Trophoblast cell (in vitro differentiated cells and primary cell): ENCODE data around the gene CDH1.

Source experiments
- DNase-seq, 2 donors: peaks; one replicate each; pipeline ENCODE4 v3.0.0-alpha.2; 2016
- H2AFZ ChIP-seq: 2 replicates; pipeline ENCODE4 v1.6.1; 2013; ENCODE audit warnings: low read length, moderate library complexity, mild to moderate bottlenecking; ENCODE audit not compliant: insufficient read depth, poor library complexity
- H2AK5ac ChIP-seq: 2 replicates; pipeline ENCODE4 v1.6.1; 2013; ENCODE audit warnings: mild to moderate bottlenecking, low read length
- H2BK120ac ChIP-seq: 2 replicates; pipeline ENCODE4 v1.6.1; 2013; ENCODE audit warnings: low read length, mild to moderate bottlenecking, moderate library complexity; ENCODE audit not compliant: insufficient read depth, poor library complexity
- H2BK12ac ChIP-seq: 2 replicates; pipeline ENCODE4 v1.6.1; 2013; ENCODE audit warnings: mild to moderate bottlenecking, low read length, moderate library complexity
- H2BK5ac ChIP-seq: 2 replicates; pipeline ENCODE4 v1.6.1; 2013; ENCODE audit warnings: low read length, low read depth, moderate library complexity, mild to moderate bottlenecking; ENCODE audit not compliant: poor library complexity
- H3K14ac ChIP-seq: 2 replicates; pipeline ENCODE4 v1.6.1; 2013; ENCODE audit warnings: mild to moderate bottlenecking, low read length
- H3K18ac ChIP-seq: 2 replicates; pipeline ENCODE4 v1.6.1; 2013; ENCODE audit warnings: mild to moderate bottlenecking, low read length
- H3K23ac ChIP-seq: 2 replicates; pipeline ENCODE4 v1.6.1; 2013; ENCODE audit warnings: low read length
- H3K27ac ChIP-seq: 2 replicates; pipeline ENCODE4 v1.5.1; 2013; ENCODE audit warnings: low read depth, mild to moderate bottlenecking, inconsistent platforms, low read length, moderate library complexity
- H3K27me3 ChIP-seq: 2 replicates; pipeline ENCODE4 v1.6.1; 2013; ENCODE audit warnings: inconsistent platforms, mild to moderate bottlenecking, low read length, moderate library complexity; ENCODE audit not compliant: insufficient read depth
- H3K36me3 ChIP-seq, 2 experiments: 1 replicate in 1 of 2; 2 replicates in 1 of 2; pipeline ENCODE4 v1.6.1; 2013; ENCODE audit warnings: low read length in 2 of 2, mild to moderate bottlenecking in 2 of 2, moderate library complexity in 1 of 2; ENCODE audit not compliant: insufficient read depth in 2 of 2, control insufficient read depth in 1 of 2
- H3K4ac ChIP-seq: 2 replicates; pipeline ENCODE4 v1.6.1; 2013; ENCODE audit warnings: low read depth, mild to moderate bottlenecking, low read length, moderate library complexity
- H3K4me1 ChIP-seq, 2 experiments: 1 replicate in 1 of 2; 2 replicates in 1 of 2; pipeline ENCODE4 v1.6.1; 2013; ENCODE audit warnings: low read length in 2 of 2, mild to moderate bottlenecking in 2 of 2, moderate library complexity in 1 of 2; ENCODE audit not compliant: insufficient read depth in 2 of 2, control insufficient read depth in 1 of 2
- H3K4me2 ChIP-seq: 2 replicates; pipeline ENCODE4 v1.6.1; 2013; ENCODE audit warnings: inconsistent platforms, mild to moderate bottlenecking, low read length, moderate library complexity
- H3K4me3 ChIP-seq: 2 replicates; pipeline ENCODE4 v1.5.1; 2013; ENCODE audit warnings: mild to moderate bottlenecking, low read depth, low read length, inconsistent platforms
- H3K79me1 ChIP-seq: one replicate; pipeline ENCODE4 v1.6.1; 2013; ENCODE audit warnings: low read length
- H3K79me2 ChIP-seq: 2 replicates; pipeline ENCODE4 v1.6.1; 2013; ENCODE audit warnings: low read length, mild to moderate bottlenecking; ENCODE audit not compliant: control insufficient read depth, insufficient read depth, poor library complexity
- H3K9ac ChIP-seq: 2 replicates; pipeline ENCODE4 v1.6.1; 2013; ENCODE audit warnings: mild to moderate bottlenecking, low read length
- H3K9me3 ChIP-seq: 2 replicates; pipeline ENCODE4 v1.6.1; 2013; ENCODE audit warnings: low read depth, mild to moderate bottlenecking, control low read depth, inconsistent platforms, low read length; ENCODE audit not compliant: insufficient read depth
- H4K12ac ChIP-seq: 2 replicates; pipeline ENCODE4 v1.6.1; 2013; ENCODE audit warnings: low read depth, mild to moderate bottlenecking, low read length, moderate library complexity
- H4K8ac ChIP-seq: 2 replicates; pipeline ENCODE4 v1.6.1; 2013; ENCODE audit warnings: low read depth, mild to moderate bottlenecking, low read length, moderate library complexity
- H4K91ac ChIP-seq: one replicate; pipeline ENCODE4 v1.6.1; 2013; ENCODE audit warnings: low read depth, mild to moderate bottlenecking, low read length, moderate library complexity
- WGBS: extraction: QIAGEN DNeasy Blood & Tissue Kit; methylation state at CpG from one replicate; pipeline ENCODE4 v1.1.7; 2013; ENCODE audit warnings: missing lambda C conversion rate; ENCODE audit not compliant: insufficient read length, insufficient coverage; ENCODE audit errors: extremely low coverage; 5-methylcytosine and 5-hydroxymethylcytosine counted together

CDH1 gene

DNA sequence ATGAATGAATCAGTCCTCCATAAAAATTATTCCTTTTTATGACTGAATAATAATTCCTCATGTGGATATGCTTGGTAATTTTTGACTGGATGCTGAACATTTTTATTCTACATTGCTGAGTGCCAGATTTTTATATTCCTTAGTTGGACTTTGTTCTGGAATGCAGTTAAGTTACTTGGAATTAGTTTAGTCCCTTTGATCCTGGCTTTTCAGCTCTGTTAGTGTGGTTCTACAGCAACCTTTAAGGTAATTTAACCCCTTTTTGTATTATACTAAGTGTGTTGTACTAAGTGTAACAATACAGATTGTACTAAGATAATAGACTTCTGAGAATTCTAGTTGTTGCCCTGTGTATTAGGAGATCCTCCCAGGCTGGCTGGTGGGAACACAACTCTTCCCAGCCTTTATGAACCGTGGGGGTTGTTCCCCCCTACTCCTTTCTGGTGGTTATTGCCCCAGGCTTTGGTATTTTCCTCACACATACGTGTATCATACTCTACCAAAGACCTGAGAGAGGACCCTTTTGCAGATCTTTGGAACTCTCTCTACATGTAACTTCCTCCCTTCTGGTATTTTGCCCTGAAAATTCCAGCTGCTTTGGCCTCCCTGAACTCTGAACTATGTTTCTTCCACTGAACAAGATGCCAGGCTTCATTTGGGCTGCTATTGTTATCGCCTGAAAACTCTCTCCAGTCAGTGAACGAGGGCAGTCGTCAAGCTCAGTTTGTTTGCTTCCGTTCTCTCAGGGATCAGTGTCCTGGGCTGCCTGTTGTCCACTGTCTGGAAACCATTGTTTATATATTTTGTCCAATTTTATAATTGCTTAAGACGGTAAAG lies 136.8 kb downstream of the CDH1 start:
- no peak overlapping the region for H2BK5ac ChIP-seq
- no peak overlapping the region for H3K4me2 ChIP-seq
- H3K4me3 ChIP-seq, result no peak overlapping the region
- no peak overlapping the region for H2BK12ac ChIP-seq
- H2AK5ac ChIP-seq, result no peak overlapping the region
- no peaks in the 10 kb centered on the region for H3K79me2 ChIP-seq
- no peak overlapping the region for H2BK120ac ChIP-seq
- H4K91ac ChIP-seq, result no peak overlapping the region
- H3K4me1 ChIP-seq, result no peaks in the 10 kb centered on the region
- WGBS, result no CpG with 5 or more reads among the region's 7 CpGs
- no peak overlapping the region for H3K27ac ChIP-seq
- H3K18ac ChIP-seq, result no peak overlapping the region
- no peaks in the 10 kb centered on the region for H3K27me3 ChIP-seq
- H3K36me3 ChIP-seq, result peaks cover 0 to 2% of the 10 kb centered on the region in 2 experiments
- no peak overlapping the region for H4K8ac ChIP-seq
- H4K12ac ChIP-seq, result no peak overlapping the region
- DNase-seq, result no peak
- no peaks in the 10 kb centered on the region for H3K79me1 ChIP-seq
- H3K9ac ChIP-seq, result no peak overlapping the region
- H3K14ac ChIP-seq, result no peak overlapping the region
- no peak overlapping the region for H3K4ac ChIP-seq
- no peak overlapping the region for H2AFZ ChIP-seq
- H3K23ac ChIP-seq, result no peak overlapping the region
- H3K9me3 ChIP-seq, result no peaks in the 10 kb centered on the region

DNA sequence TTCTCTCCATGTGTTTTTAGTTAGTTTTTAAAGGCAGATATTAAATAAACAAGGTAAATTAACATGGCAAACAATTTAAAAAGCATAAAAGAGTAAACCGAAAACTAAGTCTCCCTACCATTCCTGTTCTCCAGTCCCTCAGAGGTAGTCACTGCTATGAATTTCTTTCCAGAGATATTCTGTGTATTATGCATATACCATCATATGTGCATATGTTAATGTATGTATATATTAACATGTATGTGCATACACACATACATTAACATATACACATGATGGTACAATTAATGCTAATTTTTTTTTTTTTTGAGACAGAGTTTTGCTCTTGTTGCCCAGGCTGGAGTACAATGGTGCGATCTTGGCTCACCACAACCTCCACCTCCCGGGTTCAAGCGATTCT lies 138.8 kb downstream of the CDH1 start:
- H4K8ac ChIP-seq, result no peak overlapping the region
- H3K36me3 ChIP-seq, result peaks cover 0 to 2% of the 10 kb centered on the region in 2 experiments
- no peak overlapping the region for H3K27ac ChIP-seq
- H3K4ac ChIP-seq, result no peak overlapping the region
- no peak overlapping the region for H2BK12ac ChIP-seq
- H3K4me3 ChIP-seq, result no peak overlapping the region
- H3K18ac ChIP-seq, result no peak overlapping the region
- H3K4me2 ChIP-seq, result no peak overlapping the region
- H2AK5ac ChIP-seq, result no peak overlapping the region
- no peak overlapping the region for H4K12ac ChIP-seq
- no peaks in the 10 kb centered on the region for H3K27me3 ChIP-seq
- no peak overlapping the region for H3K9ac ChIP-seq
- DNase-seq, result no peak
- H3K9me3 ChIP-seq, result no peaks in the 10 kb centered on the region
- H2BK5ac ChIP-seq, result no peak overlapping the region
- no CpG with 5 or more reads among the region's 4 CpGs for WGBS
- H3K79me2 ChIP-seq, result no peaks in the 10 kb centered on the region
- no peaks in the 10 kb centered on the region for H3K4me1 ChIP-seq
- H3K14ac ChIP-seq, result no peak overlapping the region
- H4K91ac ChIP-seq, result no peak overlapping the region
- no peak overlapping the region for H2BK120ac ChIP-seq
- no peak overlapping the region for H2AFZ ChIP-seq
- H3K23ac ChIP-seq, result no peak overlapping the region
- no peaks in the 10 kb centered on the region for H3K79me1 ChIP-seq

- Histone ChIP-seq H3K79me2 (no peaks in the 10 kb centered on the region), H2BK12ac (no peak overlapping the region), H4K91ac (no peak overlapping the region), H3K4me1 (no peaks in the 10 kb centered on the region), H3K4ac (no peak overlapping the region), H3K4me2 (no peak overlapping the region), H3K36me3 (peaks cover 0 to under 1% of the 10 kb centered on the region in 2 experiments), H3K14ac (no peak overlapping the region), H2AK5ac (no peak overlapping the region), H4K8ac (no peak overlapping the region), H3K79me1 (no peaks in the 10 kb centered on the region), H2BK5ac (no peak overlapping the region), H3K18ac (no peak overlapping the region), H2AFZ (no peak overlapping the region), H3K4me3 (no peak overlapping the region), H3K27me3 (no peaks in the 10 kb centered on the region), H3K27ac (no peak overlapping the region), H2BK120ac (no peak overlapping the region), H3K9ac (no peak overlapping the region), H3K9me3 (no peaks in the 10 kb centered on the region), H3K23ac (no peak overlapping the region), H4K12ac (no peak overlapping the region)
- no CpG with 5 or more reads among the region's 6 CpGs for WGBS
- peak in 1 of 2 donors; percentile 17 for DNase-seq
Observed at GRCh38 chr16:68883685-68884084, 146.6 kb downstream of the CDH1 start.

- Histone ChIP-seq H3K27ac (no peak overlapping the region), H2AFZ (no peak overlapping the region), H2AK5ac (no peak overlapping the region), H3K36me3 (no peaks in the 10 kb centered on the region), H3K4me3 (no peak overlapping the region), H3K4me2 (no peak overlapping the region), H2BK120ac (no peak overlapping the region), H2BK5ac (no peak overlapping the region), H3K9ac (no peak overlapping the region), H3K9me3 (no peaks in the 10 kb centered on the region), H3K79me2 (no peaks in the 10 kb centered on the region), H4K8ac (no peak overlapping the region), H3K14ac (no peak overlapping the region), H3K23ac (no peak overlapping the region), H3K4ac (no peak overlapping the region), H3K18ac (no peak overlapping the region), H3K27me3 (no peaks in the 10 kb centered on the region), H4K12ac (no peak overlapping the region), H2BK12ac (no peak overlapping the region), H4K91ac (no peak overlapping the region), H3K4me1 (no peaks in the 10 kb centered on the region), H3K79me1 (no peaks in the 10 kb centered on the region)
- WGBS, result no CpG with 5 or more reads among the region's 1 CpG
- DNase-seq, result no peak
Observed at GRCh38 chr16:68884401-68884800, 147.3 kb downstream of the CDH1 start.
